ENCODE measurements around the gene RERE.
"Not testable (repeated sequence)": the region's sequence is repeated elsewhere in the genome, so short reads cannot be mapped to it uniquely, and the experiment has no call there.

Gene RERE

DNA sequence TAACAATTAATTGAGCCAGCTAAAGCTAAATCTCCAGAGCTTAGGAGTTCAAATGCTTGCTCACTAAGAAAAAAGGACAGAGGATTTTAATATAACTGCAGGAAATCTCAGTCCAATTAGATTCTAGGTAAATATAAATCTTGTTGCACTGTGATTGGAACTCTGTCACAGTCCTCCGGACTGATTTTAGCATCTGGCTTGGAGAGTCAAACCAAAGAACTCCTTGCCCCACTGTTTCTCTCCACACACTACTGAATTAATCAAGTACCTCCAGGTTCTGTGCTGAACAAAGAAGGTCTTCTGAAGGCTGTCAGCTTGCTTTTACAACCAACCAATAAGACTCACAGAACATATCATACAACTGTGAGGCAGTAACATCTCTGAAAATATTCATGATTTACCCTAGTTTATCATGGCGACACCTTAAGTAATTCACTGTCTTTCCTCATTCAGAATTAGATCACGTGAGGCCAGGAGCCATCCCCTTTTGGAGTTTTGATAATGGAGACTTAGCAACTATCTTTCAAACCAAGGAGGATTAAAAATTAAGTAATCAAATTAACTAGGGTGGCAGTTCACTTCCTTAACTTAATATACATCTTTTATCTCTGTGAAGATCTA is 176.0 kb downstream of the RERE start:
- DNase-seq (ENCODE audit: low read depth in 2 of 2) = no peak

DNA sequence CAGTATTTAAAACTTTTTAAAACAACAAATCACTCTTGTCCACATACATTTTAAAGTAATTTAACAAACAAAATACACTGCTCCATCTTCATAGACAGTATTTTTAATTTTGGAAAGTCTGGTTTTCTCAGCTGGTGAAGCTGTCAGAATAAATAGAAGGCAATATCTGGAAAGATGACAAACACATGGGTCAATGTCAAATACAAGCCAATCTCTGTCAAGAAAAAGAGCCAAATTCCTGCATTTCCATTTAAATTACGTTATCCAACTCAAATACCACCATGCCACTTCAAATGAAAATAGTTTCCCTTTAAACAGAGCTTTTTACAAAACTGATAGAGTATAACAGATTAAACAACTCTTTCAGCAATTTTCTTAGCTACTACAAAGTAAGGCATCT is 176.5 kb downstream of the RERE start:
- no peak for DNase-seq (ENCODE audit: low read depth in 2 of 2)

DNA sequence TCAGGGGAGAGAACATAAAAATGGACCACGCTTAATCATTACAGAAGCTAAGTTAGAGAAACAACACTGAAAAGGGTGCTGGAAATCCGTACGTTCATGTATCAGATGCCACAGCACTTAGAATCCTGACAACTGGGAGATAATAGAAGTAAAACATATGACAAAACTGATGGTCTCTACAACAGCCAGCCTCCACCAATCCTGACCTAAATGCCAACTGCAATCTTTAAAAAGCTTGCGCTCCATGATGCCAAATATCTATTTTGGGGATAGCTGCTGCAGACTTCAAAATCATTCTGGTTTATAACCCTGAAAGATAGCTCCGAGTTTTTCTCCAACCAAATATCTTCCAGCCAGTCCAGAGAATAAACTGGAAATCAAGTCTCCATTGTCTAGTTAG is 178.3 kb downstream of the RERE start:
- DNase-seq (ENCODE audit: low read depth in 2 of 2) = no peak

DNA sequence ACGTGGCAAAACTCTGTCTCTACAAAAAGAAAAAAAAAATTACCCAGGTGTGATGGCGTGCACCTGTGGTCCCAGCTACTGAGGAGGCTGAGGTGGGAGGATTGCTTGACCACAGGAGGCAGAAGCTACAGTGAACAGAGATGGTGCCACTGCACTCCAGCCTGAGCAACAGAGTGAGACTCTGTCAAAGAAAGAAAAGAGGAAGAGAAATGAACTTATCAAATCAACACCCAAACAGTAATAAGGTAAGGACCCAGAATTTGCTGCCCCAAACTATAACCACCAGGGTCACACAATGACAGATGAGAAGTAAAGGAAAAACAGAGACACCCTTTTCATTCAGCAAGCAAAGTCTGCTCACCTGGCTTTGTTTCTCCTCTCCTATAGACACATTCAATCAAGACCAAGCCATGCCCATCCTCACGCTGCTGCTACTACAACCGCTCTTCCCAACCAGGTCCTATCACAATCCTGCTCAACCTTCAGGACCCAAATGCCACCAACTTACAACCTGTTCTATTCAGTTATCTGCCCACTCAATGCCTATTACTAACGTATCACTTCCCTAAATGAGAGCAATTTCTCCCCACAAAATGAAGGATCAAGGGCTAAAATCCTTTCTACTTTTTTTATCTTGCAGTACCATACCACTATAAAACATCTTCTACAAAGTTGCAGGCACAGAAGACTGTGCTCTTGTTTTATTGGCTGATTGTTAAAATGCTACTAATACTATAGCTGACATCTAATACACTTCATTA is 183.5 kb downstream of the RERE start:
- no peak for DNase-seq (ENCODE audit: low read depth in 2 of 2)

DNA sequence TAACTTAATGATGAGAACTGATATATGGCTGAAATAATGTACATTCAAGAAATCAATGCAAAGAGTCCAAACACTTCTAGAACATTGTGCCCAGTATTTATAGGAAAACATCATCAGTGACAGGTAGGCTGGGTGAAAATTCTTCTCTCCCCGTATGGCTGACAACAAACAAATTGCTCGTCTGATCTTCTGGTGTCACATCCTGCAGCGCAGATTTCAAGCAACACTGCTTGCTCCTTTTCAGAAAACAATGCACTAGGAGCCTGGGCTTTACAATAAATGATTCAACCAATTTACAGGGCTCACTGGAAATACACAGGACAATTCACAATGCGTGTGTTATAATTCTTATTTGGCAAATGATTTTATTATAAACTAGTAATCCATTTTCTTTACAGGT is 185.3 kb downstream of the RERE start:
- no peak for DNase-seq (ENCODE audit: low read depth in 2 of 2)

DNA sequence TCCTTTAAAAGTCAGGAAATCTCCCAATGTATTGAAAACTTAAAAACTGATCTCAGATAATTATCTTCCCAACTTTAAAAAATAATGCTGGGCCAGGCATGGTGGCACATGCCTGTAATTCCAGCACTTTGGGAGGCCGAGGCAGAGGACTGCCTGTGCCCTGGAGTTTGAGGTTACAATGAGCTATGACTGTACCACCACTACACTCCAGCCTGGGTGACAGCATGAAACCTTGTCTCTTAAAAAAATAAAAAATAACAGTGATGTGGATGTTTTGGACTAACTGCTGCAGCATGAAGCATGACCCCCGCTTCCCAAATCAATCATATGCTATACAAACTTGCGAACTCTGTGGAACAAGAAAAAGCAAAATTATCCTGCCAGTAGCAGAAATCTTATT is 186.3 kb downstream of the RERE start:
- no peak for DNase-seq (ENCODE audit: low read depth in 2 of 2)

DNA sequence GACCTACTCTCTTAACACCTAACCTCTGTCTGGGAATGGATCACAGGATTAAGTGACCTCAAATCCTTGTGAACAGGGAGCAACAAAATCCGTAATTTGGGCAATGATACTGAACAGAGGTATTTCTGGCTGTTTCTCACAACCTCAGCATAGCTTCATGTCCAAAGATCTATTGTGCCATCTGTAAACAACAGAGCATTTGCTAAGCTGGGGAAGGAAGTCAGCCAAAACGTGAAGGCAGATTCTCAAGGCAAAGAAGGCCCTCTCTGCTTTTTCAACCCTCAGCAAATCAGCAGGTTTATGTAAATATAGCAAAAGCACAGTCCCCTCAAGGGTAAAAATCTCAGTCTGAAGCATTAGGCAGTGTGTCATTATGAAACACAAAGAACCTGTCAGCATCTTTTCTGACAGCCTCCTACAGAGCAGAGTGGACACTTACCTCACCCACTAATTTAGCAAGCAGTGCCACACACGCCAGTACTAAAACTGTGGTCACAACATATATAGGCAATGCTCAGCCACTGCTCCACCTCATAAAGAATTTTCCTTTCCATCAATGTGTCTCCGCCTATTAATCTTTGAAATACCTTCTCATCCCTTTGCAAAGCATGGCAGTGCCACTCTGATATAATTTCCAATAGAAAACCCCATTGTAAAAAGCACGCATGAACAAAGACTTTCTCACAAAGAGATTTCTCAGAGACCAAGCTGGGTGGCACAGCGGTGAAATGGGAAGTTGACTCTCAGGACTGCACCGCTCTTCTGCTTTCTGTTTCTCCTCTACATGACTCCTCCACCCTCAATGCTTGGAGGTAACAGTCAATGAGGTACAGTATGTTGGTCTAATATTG is 188.0 kb downstream of the RERE start:
- DNase-seq (ENCODE audit: low read depth in 2 of 2) = no peak

DNA sequence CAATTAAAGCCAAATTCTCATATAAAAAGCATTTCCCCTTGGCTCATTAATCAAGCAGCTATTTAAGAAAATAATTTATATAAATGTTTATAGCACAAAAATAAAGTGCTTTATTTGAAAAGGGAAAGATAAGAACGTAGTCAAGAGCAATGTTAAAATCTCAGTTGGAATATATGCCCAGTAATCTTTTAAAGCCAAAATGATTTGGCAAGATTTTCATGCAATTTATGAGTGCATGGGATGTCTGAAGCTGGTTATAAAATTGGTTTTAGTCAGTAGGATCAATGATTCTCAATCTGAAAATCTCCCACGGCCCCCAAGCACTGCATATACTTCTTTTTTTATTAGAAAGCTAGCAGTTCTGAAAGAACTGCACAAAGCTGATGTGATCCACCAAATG is 188.8 kb downstream of the RERE start:
- no peak for DNase-seq (ENCODE audit: low read depth in 2 of 2)

DNA sequence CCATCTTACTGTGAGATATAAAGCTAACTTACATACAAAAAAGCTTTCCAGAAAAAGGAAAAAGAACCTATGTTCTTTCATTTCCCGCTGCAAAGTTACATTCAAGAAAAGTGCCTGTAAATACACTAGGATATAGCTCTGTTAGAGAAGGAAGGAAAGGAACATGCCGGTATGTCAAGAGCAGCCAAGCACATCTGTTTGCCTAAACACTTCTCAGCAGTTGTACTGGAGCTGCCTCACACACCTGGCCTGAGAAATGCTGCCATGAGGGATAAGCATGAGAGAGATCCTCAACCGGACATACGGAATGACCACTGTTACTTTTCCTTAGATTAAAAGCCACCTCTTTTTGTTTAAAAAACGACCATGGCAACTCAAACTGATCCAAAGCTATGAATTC is 189.7 kb downstream of the RERE start:
- no peak for DNase-seq (ENCODE audit: low read depth in 2 of 2)

DNA sequence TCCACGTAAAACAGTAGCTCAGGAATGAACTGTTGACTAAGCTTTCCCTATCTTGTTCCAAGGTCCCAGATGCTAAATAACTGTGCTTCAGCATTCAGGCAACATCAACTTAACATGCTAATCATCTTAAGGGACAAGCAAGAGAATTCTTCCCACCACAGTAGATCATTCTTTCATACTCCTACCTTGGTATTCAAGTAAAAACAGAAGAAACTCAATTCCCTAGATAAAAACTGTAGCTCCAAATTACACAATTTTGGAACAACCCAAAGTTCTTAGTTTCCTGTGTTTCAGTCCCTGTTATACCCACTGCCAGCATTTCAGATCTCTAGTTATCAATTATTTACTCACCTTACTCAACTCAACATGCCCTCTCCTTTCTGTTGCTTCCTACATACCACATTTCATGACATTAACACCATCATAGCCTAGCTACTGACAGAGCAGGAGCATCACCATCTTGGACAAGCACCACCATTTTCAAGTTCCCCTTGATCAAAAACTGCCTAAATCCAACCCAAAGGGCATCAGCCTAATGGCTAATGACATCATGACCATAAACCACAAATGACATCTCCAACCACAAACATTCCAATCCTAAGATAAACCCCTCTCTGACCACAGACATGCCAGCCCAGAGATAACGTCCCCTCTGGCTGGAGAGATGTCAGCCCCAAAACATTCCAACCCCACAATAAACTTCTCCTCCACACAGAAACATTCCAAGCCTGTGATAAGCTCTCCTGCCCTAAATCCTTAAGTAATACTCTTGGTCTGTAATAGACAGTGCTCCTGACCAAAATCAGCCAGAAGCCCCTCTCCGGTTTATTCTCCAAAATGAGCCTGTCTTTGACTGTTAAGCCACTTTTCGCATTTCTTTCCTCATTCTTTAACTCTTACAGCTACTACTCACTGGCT is 191.2 kb downstream of the RERE start:
- no peak for DNase-seq (ENCODE audit: low read depth in 2 of 2)

DNA sequence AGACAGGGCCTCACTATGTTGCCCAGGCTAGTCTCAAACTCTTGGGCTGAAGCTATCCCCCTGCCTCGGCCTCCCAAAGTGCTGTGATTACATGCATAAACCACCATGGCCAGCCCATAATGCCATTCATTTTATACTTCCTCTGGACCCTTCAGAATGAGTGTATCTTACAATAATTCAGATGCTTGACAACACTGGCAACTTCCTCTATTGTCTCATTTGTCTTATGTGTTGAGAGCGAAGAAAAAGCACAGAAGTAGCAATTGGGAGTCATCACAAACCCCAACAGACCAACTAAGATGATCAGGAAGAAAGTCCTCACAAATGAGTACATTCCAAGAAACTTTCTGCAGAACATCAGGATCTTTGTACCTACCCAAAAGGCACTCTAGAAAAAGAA is 191.9 kb downstream of the RERE start:
- no peak for DNase-seq (ENCODE audit: low read depth in 2 of 2)

DNA sequence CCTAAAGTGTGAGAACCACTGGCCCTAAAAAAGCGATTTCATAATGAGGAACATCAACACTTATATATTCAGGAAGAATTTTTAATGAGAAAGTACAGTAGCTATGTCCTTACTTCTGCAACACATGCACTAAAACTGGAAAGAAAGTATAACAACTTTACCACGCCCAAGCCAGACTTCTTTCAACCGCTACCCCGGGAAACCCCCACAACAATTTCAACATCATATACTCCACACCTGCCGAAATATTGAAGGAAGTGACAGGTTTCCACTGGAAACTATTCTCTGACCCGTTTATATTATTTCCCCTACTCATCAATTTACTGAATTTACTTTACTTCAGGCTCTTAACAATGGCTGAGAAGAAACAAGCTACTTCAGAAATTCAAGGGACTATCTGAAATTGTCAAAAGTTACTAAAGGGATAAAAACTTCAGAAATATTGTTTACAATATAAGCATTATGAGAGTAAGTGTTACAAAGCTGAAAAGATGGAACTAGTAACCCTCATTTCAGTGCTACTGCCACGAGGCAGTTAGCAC is 193.7 kb downstream of the RERE start:
- not testable (repeated sequence) for DNase-seq (ENCODE audit: low read depth in 2 of 2)

DNA sequence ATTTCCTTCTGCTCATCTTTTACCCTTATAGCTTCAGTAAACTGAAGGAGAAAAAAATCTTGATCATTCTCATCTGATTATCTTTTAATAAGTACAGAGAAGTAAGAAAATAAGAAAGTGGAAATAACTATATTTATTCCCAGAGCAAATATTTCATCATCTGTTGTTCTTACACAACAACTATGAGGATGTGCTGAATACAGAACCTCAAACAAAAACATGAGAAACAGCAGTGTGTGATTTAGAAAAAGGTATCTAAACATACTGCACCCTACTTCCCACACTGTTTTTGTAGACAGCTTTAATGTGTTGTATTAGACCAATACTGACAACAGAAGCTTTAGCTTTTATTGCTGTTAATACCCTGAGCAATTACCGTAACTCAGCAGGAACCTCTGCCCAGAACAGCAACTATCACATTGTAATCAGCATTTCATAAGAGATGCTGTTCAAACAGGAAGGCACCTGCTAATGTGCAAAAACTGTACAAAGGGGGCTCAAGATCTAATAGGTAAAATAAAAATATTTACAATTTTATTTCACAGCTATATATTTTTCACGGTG is 195.6 kb downstream of the RERE start:
- not testable (repeated sequence) for DNase-seq (ENCODE audit: low read depth in 2 of 2)

DNA sequence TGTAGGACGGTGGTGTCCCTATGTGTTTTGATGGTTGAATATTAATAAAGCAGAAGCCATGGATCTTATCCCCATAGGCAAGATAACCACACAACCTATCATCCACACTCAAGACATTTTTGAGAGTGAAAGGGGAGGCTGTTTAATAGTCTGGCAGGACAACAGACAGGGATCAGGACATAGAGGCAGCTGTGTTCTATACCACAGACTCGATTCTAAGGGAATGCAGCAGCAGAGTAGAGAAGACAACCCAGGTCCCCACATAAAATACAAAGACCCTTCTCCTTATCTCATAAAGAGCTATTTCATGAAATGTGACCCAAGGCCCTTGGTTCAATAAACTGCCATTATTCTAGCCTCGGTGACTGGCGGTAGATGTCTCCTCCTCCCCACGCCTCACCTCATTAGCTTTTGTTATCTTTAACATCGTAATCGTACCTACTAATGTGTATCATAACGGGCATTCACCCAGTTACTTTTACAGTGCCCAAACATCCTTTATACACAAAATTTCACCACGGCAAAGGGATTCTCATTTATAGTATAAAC is 196.3 kb downstream of the RERE start:
- not testable (repeated sequence) for DNase-seq (ENCODE audit: low read depth in 2 of 2)

DNA sequence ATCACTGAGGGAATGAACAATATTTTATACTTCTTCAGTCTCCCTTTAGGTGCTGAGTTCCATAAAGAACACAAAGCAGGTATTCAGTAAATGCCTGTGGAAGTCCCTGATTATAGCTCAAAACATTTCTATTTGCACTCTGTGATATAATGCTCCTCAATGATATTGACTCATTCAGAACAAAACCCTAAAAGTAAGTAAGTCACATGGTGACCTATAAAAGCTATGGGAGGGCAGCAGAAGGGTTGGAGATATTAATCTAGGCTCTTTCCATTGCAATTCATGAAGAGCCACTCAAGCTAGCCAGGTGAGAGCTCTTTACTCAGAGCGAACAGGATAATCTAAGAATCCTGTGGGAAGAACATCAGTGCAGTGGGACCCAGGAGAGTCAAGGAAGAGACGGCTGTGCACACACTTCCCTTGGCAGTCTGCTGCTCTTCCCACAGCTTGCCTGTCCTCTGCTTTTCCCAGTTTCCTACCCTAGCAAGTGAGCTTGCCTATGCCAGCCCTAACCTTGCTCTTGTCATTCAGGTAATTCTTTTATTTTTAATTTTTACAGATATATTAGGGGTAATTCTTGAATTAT is 197.4 kb downstream of the RERE start:
- not testable (repeated sequence) for DNase-seq (ENCODE audit: low read depth in 2 of 2)

DNA sequence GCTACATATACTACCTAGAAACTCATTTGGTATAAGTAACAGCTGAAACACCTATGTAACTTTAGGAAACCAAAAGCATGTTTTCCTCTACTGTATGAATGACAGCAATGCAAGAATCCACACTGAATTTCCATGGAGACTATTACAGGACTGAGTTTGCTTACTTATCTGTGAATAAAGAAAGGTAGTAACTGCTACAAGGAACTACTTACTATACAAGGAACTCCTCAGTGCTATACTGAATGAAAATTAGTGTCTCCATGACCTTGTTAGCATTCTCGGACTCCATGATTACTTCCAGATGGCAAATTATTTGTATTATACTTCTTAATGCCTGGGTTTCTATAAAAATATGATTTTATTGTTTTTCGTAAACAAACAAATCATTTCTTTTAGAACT is 198.0 kb downstream of the RERE start:
- DNase-seq (ENCODE audit: low read depth in 2 of 2) = not testable (repeated sequence)

DNA sequence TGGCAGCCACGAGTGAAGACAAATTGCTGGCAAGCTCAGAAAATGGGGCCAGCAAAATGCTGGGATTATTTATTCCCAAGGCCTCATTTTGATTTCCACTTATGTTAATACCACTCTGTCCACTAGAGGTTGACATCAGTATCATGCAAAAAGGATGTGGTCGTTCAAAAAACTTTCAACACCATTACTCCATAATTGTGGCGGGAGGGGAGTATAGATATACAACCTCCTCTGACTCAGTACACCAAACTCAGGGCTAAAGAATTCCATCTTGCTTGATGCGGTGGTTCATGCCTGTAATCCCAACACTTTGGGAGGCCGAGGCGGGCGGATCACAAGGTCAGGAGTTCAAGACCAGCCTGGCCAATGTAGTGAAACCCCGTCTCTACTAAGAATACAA is 200.6 kb downstream of the RERE start:
- not testable (repeated sequence) for DNase-seq (ENCODE audit: low read depth in 2 of 2)

DNA sequence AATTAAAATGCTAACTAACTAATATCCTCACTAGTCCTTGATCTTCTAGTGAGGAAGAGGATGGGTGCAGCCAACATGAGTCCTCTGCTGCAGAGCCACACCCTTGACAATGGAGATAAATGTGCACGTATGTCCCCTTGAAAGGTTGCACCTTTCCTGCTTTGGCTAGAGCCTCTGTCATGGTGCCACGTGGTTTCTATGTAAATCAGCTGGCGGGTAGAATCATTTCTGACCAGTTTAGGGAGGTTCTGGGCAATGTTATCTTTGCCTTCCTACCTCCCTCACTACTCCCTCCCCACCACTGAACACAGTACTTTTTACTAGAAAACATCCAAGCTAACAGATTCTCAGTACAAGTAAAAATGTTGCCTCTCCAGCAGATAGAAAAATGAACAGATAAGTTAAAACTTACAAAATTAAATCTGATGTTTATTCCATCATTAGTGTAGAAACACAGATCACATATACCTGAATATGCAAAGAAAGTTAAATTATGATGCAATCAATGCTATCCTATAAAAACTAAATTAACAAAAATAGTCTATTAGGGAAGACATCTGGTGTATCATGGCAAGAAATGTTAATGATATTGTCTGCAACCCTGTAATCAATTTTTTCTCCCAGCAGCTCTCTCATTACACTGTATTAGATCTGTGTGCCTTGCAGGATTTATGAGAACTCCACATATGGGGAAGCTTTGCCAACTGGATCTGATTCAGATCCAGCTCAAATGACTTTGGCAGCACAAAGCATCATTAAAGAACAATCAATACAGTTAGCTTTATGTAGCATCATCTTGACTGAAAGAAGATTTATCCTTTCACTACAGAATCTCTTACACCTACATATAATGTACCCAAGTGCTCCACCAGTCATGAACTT is 205.6 kb downstream of the RERE start:
- not testable (repeated sequence) for DNase-seq (ENCODE audit: low read depth in 2 of 2)

DNA sequence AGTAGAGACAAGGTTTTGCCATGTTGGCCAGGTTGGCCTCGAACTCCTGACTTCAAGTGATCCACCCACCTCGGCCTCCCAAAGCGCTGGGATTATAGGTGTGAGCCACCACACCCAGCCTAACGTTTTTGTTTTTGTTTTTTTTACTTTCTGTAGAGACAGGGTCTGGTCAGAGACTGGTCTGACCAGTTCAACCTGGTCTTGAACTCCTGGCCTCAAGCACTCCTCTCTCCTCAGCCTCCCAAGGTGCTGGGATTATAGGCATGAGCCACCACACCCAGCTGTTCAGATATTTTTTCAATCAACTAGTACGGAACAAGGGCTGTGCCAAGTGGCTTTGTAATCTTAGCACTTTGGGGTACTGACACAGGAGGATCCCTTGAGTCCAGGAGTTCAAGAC is 209.5 kb downstream of the RERE start:
- no peak for DNase-seq (ENCODE audit: low read depth in 2 of 2)
